ENCODE data around the gene NIPA2.
"Not testable (repeated sequence)": the region's sequence is repeated elsewhere in the genome, so short reads cannot be mapped to it uniquely, and the experiment has no call there.

Gene NIPA2

DNA sequence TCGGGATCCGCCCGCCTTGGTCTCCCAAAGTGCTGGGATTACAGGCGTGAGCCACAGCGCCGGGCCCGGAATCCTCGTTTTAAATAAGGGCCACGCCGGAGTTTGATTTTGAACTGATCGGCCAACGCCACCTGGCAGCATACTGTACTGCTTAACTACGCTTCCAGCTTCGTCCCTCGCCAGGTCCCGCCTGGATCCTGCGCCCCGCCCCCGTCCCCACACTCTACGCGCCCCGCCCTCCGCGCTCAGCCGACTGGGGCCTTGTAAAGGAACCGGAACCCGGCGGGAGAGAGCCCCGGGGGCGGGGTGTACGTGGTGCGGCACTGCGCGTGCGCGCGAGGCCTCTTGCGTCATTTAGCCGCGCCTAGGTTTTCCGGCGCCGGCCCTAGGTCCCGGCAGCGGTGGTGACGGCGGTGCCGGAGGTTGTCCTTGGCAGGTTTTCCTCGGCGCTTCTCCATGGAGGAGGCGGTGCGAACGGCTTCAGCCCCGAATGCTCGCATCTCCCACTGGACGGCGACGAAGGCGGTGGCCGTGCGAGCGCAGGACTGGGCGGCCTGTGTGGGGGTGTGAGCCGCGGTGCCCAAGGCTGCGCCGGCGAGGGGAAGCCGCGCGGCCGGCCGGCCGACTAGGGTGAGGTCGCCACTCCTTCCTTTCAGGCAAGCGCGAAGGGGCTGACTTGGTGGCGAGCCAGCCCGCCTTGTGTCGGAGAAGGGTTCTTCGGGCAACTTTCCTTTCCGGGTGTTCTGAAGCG is at the start of gene NIPA2:
NIPA2 (plus strand) TSS at position 375 of the 751 bp plus-strand sequence. CDS start 13,066 bp downstream, outside the sequence.
- peak; percentile 99 for DNase-seq

DNA sequence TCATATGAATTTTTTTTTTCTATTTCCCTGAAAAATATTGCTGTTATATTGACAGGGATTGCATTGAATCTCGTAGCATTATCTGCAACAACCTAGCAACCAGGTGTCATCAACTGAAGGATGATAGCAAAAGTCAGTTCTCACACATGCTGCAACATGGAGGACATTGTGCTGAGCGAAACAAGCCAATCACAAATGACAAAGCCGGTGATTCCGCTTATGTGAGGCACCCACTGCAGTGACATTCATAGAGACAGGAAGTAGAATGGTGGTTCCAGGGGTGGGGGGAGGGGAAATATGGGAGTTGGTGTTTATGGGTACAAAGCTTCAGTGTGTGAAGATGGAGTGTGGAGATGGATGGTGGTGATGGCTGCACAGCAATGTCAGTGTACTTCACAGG is 44.4 kb upstream of the NIPA2 start:
- DNase-seq, result no peak

DNA sequence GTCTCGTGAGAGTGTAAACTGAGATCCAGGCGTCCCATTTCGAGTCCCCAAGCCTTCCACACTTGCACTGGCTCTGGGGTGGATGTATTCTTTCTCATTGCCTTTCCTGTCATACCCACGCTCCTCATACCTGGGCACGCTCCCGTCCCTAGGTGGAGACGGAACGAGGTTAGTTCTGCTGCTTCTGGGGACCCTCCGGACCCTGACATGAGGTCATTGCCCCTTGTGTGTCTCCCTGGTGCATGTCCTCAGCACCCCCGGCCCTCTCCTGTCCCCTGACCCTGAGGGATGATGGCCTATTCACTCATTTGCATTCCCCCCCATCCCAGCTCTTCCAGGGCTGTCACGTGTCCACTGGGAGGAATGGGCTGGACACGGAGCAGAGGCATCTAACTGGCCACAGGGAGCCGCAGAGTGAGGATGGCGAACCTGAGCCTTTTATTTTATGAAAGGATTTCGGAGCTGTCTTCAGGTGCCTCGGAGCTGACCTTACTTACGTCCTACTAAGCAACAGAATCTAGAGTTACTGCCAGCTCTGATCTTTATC is 43.8 kb upstream of the NIPA2 start:
- no peak for DNase-seq

DNA sequence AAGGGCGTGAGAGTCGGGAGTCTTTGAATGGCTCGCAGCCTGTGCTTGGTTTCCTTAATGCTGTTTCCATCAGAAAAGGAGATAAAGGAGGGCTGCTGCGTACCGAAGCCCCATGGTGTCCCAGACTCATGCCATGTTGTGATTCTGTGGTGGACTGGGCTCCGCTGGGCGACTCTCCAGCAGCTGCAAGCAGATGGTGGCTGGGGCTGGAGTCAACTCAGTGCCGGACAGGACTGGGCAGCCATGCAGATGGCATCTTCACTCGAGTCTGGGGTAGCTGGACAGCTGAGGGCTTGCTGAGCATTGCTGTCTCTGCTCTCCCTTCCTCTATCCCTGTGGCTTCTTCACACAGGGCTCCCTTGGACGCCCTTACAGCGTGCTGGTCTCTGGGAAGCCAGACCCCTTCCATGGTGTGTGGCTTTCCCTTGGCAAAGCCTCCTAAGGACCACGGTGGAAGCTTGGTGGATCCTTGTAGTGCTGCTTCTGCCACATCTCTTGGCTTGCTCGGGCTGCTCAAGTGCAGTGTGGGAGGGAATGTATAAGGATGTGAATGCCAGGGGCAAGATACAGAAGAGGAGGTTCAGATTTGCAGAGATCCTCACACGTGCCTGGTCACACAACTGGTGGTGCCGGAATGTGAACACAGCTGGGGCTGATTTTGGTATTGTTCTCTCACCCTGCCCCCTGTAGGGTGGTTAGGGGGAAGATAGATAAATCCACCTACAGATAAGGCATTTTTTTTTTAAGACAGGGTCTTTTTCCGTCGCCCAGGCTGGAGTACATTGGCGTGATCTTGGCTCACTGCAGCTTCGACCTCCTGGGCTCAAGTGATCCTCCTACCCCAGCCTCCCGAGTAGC is 43.0 kb upstream of the NIPA2 start:
- no peak for DNase-seq

DNA sequence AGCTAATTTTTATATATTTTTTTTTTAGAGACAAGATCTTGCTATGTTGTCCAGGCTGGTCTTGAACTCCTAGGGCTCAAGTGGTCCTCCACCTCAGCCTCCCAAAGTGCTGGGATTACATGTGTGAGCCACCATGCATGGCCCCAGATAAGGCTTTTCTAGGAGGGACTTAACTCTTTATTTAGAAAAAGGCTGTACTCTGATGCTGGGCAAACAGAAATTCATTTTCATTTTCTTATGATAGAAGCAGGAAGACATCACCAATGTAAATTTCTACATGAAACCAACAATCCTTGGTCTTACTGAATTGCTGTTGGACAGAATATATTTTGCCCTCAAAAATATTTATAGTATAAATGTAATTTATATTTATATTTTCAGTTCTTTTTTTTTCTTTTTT is 42.4 kb upstream of the NIPA2 start:
- DNase-seq, result no peak

DNA sequence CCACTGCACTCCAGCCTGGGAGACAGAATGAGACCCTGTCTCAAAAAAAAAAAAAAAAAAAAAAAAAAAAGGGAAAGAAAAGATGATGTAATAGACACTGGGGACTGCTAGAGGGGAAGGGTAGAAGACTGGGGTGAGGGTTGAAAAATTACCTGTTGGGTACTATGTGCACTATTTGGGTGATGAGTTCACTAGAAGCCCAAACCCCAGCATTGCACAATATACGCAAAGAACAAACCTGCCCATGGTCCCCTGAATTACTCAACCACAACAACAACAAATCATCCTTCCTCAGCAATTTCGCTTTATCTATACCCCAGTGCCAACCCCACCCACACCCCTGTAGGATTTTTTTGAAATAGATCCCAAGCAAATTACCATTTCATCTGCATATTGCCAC is 38.6 kb upstream of the NIPA2 start:
- DNase-seq, result no peak

DNA sequence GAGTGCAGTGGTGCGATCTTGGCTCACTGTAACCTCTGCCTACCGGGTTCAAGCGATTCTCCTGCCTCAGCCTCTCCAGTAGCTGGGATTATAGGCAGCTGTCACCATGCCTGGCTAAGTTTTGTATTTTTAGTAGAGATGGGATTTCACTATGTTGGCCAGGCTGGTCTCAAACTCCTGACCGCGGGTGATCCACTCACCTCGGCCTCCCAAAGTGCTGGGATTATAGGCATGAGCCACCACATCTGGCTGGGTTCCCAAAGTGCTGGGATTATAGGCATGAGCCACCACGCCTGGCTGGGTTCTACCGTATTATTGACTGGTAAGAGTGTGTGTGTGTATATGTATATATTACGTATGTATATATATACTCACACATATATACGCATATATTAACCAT is 35.5 kb upstream of the NIPA2 start:
- DNase-seq, result not testable (repeated sequence)

DNA sequence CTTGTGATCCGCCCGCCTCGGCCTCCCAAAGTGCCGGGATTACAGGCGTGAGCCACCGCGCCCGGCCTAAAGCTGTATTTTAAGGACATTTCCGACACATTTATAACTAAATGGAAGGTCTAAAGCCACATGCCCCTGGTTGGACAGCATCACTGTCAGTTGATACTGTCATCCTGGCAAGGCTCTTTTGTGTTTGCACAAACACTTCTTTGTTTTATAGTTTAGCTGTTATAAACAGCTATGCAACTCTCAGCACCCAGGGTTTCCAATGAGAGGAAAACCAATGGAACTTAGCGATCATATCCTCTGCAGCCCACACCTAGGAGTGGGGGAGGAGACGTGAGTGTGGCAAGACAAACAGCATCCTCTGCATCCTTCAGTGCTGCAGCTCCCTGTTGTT is 32.3 kb upstream of the NIPA2 start:
- DNase-seq, result no peak

DNA sequence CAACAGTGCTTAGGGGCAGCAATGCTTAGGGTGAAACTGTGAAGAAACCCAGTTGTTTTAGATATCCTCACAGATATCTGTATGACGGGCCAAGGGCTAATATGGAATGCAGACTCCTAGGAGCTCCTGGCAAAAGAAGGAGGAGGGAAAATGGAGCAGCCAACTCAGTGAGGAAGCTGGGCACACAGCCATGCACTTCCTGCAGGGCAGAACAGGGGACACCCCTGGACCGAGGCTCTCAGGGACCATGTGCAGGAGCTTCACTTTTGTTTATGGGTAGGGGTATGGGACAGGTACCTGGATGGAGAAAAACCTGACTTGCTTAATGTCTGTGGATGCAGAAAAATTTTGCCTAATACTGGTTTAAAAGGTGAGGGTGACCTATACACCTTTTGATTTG is 31.8 kb upstream of the NIPA2 start:
- DNase-seq, result no peak

DNA sequence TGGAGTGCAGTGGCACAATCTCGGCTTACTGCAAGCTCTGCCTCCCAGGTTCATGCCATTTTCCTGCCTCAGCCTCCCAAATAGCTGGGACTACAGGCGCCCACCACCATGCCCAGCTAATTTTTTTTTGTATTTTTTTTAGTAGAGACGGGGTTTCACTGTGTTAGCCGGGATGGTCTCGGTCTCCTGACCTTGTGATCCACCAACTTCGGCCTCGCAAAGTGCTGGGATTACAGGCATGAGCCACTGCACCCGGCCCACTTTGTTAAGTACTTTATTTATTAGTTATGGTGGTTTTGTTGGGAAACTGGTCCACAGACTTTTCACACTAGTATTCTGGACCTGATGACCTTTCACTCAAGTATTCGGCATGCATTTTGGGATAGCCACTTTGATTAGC is 30.6 kb upstream of the NIPA2 start:
- not testable (repeated sequence) for DNase-seq

DNA sequence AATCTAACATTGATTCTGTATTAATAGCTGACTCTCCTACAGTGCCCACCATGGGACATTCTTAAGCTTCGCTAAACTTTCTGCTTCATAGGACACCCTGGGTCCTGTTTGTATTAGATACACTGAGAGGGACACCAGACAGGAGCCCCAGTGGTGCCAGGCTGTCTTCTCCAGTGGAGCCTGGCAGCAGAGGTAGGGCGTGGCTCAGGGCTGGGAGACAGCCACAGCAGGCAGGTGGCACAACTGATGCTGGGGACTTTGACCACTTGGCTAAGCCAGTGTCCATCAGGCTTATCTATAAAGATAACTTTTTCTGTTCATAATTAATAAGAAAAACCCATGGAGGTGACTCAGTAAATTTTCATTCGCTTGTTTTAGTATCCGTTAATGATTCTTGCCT is 30.2 kb upstream of the NIPA2 start:
- no peak for DNase-seq

DNA sequence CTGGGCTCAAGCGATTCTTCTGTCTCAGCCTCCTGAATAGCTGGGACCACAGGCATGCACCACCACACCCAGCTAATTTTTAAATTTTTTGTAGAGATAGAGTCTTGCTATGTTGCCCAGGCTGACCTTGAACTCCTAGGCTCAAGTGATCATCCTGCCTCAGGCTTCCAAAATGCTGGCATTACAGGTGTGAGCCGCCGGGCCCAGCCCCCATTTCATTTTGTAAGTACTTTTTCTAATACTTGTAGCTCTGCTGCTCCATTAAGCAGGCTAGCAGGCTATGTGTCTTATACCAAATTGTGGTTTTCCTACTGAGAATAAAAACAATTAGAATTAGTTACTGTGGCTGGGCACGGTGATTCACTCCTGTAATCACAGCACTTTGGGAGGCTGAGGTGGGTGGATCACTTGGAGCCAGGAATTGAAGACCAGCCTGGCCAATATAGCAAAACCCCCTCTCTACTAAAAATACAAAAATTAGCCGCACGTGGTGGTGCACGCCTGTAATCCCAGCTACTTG is 29.6 kb upstream of the NIPA2 start:
- DNase-seq, result no peak

DNA sequence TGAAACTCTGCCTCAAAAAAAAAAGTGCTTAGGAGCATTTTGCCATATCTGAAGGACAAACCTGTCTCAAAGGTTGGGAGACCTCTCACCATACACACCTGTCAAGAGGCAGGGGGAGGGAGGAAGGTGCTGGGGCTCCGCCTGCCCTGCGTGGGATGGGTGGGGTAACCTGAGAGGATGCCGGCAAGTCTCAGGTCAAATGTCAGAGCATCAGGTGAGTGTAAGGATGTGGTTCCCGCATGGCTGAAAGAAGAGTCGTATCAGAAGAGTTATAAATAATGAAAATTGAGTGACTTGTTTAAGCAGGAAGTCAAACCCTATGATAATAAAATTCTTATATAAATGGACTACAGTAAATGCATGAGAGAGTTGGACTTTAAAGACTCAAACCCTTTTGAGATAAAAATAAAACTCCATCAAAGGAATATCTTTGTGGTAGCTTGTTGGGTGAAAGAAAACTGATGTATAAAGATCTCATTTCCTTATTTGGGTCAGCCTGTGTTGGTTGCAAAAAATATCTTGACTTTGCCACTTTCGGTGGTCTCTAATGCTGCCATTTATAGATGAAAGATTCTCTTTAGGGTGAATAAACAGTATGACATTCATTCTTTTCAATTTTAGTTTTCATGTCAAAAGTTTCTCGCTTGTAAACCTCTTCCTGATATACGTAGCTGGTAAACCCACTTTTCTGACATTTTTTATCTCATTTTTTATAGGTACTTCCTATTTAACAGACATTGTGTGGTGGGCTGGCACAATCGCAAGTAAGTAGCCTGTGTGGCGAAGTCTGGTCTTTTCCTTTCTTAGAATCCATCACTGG is 28.2 kb upstream of the NIPA2 start:
- DNase-seq, result no peak

DNA sequence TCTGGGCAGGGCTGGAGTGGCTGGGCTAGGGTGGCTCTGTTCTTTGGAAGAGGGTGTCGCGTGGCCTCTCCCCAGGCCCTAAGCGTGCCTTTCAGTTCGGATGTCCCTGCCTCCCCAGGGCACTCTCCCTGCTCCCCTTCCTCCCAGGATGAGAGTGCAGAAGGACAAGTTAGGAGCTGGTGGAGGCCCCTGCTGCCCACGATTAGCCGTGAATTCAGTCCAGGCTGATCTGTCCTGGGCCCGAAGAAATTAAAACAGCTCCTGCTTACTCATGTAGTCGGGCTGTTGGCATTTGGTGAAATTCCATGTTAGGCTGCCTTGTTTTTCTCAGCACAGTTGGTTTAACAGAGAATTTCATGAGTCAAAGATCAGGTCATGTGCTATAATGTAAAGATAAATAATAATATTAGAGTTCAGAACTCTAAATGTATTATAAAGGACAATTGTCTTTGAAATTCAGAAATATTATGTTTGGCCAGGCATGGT is 27.6 kb upstream of the NIPA2 start:
- no peak for DNase-seq

DNA sequence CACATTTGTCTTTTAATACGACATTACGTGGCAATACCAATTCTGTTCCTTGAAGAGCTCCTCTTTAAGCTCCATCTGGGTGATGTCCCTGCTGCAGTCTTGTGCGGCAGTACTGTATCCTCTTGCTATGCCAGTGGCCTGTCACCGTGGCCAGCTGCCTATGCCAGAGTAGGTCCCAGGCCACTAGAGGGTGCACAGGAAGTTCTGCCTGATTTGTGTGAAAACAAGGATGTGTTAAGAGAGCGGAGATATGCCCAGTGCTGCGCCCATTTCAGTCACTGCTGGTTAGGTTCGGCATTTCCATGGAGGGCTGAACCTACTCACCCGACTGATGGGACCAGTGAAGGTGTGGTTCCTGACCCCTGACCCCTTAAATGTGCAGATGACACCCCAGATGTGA is 26.8 kb upstream of the NIPA2 start:
- no peak for DNase-seq

DNA sequence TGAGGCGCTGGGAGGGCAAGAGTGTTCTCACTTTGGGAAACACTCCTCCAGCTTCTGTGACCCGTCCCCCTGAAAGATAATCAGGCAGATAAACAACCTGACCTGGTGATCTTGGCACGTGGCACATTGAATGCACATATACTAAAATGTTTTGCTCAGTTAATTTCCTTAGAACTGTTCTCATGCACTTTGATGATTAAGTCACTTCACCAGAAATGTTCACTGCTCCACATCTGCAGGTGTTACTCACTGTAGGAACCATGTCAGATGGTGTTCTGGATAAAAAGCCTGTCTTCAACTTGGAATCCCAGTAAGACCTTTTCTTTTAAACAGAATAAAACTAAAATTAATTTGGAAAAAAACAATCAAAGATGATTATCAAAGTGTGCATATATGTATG is 24.6 kb upstream of the NIPA2 start:
- DNase-seq, result no peak

DNA sequence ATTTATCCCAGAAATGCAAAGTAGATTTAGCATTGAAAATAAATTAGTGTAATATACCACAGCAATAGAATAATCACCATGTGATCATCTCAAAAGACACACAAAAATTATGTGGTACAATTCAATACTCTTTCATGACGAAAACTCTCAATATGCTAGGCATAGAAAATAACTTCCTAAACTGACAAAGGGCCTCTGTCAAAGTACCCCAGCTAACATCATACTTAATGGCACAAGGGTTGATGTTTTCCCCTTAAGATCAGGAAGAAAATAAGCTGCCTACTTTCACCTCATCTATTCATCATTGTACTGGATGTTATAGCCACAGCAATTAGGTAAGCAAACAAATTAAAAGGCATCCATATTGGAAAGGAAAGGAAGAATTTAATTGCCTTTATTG is 22.7 kb upstream of the NIPA2 start:
- DNase-seq, result no peak

DNA sequence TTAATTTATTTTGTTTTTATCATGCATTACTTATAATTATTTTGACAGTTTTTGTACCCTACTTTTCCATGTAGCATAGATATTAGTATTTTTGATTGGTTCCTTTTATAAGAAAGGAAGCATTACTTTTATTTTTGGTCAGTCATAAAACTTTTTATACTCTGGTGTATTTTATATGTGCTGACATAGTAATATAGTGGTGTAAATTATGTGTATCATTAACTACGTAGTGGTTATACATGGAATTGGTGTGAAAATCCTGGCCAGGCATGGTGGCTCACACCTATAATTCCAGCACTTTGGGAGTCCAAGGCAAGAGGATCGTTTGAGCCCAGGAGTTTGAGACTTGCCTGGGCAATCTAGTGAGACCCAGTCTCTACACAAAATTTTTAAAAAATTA is 18.8 kb upstream of the NIPA2 start:
- no peak for DNase-seq

DNA sequence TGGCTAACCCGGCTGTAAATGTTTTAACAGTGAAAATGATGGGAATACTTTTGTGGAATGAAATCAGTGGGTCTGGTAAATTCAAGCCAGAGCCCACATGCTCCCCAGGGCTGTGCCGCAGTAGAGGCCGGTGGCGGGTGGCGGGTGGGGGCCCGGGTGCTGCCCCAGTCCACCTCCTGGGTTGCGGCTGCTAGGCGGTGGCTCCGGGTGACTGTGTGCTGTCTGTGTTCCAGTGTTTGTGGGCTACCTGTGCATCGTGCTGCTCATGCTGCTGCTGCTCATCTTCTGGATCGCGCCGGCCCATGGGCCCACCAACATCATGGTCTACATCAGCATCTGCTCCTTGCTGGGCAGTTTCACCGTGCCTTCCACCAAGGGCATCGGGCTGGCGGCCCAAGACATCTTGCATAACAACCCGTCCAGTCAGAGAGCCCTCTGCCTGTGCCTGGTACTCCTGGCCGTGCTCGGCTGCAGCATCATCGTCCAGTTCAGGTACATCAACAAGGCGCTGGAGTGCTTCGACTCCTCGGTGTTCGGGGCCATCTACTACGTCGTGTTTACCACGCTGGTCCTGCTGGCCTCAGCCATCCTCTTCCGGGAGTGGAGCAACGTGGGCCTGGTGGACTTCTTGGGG is 14.9 kb upstream of the NIPA2 start:
- DNase-seq, result no peak

DNA sequence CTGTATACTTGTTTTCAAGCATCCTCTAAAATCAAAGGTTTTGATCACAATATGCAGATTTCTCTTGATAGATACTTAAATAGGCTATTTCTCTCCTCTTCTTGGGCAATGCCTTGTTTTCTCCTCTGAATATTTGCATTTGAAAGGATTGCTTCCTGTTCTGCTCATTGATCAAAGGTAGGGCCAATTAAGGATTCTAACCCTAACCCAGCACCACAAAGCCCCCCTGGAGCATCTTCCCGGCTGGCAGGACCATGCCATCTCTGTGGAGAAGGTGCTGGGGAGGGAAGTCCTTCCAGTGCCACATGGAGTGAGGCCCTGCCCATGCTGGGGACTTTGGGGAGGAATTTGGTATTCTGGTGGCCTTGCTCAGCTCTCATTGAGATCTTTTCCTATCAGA is 11.3 kb upstream of the NIPA2 start:
- DNase-seq, result no peak

DNA sequence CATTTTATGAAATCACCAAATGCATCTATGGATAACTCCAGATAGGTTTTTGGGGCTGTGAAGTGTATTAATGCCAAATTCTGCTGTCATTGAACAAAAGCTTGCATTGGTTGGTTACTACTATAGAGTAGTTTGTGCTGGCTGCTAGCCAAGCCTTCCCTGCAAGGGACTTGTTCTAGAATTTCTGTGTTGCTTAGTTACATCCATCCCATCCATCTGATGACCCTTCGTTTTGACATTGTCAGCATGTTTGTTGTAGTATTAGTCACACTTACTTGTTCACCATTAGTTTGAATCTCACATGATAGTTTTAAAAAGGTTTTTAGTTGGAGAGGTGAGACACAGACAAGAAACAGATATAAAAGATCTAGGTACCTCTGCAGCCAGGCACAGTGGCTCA is 7.0 kb upstream of the NIPA2 start:
- DNase-seq, result no peak

DNA sequence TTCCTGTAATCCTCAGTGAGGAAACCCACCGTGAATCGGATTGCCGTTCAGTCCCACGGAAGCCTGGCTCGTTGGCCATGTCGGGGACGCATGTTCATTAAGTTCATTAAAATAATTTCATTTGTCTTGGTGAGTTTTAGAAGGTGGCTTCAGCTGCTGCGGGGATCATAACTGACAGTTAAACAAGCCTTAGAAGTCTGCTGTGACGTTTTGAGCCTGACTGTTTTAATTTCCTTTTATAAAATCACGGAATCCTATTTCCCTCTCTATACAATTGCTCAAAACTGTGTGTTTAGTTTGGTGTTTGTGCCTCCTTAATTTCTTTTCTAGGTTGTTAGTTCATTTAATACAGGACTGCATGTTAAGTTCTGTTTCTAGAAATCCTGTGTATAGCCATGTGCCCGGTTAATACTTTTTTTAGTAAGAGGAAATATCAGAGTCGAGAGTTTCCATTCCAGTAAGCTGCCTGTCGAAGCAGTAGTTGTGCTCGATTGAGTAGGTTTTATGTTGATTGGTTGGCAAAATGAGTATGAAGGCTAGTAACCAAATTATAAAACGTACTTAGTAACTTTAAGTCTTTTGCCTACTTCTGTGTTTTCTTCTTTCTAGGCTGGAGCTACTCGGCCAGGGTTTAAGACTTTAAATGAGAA is 705 bp downstream of the NIPA2 start:
- DNase-seq, result no peak

Measured in activated naive CD4-positive, alpha-beta T cell treated with Interleukin-2 at 50 U/mL for 16 hours (primary cell).